Activated CD4-positive, alpha-beta T cell treated with anti-CD3 and anti-CD28 coated beads for 24 hours (primary cell): ENCODE data around the gene TUBB3.
"Not testable (repeated sequence)": the region's sequence is repeated elsewhere in the genome, so short reads cannot be mapped to it uniquely, and the experiment has no call there.

Source experiments
- DNase-seq, 2 donors: peaks; one replicate each; pipeline ENCODE4 v3.0.0-alpha.2; 2020; ENCODE audit warnings: low read depth in 2 of 2

The TUBB3 gene

DNA sequence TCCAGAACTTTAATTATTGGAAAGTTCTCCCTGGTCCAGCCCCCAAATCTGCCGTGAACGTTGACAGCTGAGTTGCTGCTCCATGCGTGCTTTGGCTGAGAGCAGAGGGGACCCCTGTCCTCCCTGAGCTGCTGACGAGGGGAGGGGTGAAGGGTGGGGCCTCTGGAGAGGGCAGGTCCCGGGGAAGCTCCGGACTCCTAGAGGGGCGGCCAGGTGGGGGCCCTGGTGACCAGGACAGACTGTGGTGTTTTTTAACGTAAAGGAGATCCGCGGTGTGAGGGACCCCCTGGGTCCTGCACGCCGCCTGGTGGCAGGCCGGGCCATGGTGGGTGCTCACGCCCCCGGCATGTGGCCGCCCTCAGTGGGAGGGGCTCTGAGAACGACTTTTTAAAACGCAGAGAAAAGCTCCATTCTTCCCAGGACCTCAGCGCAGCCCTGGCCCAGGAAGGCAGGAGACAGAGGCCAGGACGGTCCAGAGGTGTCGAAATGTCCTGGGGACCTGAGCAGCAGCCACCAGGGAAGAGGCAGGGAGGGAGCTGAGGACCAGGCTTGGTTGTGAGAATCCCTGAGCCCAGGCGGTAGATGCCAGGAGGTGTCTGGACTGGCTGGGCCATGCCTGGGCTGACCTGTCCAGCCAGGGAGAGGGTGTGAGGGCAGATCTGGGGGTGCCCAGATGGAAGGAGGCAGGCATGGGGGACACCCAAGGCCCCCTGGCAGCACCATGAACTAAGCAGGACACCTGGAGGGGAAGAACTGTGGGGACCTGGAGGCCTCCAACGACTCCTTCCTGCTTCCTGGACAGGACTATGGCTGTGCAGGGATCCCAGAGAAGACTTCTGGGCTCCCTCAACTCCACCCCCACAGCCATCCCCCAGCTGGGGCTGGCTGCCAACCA is 4.4 kb upstream of the TUBB3 start, which contains the start of gene MC1R:
MC1R (plus strand) TSS at position 410 of the 895 bp plus-strand sequence; CDS start at position 807, 397 bp downstream.
- DNase-seq: no peak

GRCh38 chr16:89919535-89920406 is 3.4 kb upstream of the TUBB3 start:
- DNase-seq: no peak

DNA sequence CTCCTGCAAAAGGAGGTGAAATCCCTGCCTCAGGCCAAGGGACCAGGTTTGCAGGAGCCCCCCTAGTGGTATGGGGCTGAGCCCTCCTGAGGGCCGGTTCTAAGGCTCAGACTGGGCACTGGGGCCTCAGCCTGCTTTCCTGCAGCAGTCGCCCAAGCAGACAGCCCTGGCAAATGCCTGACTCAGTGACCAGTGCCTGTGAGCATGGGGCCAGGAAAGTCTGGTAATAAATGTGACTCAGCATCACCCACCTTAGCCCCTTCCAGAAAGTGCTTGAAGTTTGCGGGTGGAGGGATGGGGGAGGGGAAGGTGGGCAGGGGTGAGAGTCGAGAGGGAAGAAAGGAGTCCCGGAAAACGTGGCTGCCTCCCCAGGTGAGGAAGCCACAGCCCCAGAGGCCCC is 2.4 kb upstream of the TUBB3 start:
- no peak for DNase-seq

GRCh38 chr16:89921131-89921701 is 1.9 kb upstream of the TUBB3 start:
- no peak for DNase-seq

GRCh38 chr16:89921702-89922476 is 1.3 kb upstream of the TUBB3 start:
- DNase-seq: no peak

DNA sequence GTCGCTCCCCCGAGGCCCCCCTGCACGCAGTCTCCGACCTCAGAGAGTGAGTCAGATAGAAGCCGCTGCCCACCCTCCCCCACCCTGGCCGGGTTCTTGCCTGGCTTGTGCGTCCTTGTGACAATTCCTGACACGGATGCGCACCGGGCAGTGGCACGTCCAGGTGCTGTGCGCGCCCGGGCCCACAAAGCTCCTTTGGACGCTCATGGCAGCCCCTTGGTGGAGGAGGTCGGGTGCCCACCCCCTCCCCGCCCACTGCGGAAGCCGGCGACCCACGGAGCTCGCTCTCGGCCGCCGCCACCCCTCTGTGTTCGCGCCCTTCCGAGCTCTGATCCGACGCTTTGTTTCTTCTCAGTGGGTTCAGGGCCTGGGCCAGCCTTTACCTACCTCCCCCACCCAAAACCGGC is 662 bp upstream of the TUBB3 start:
- no peak for DNase-seq

- DNase-seq: no peak
Measured at GRCh38 chr16:89923640-89924296, 626 bp downstream of the TUBB3 start.

DNA sequence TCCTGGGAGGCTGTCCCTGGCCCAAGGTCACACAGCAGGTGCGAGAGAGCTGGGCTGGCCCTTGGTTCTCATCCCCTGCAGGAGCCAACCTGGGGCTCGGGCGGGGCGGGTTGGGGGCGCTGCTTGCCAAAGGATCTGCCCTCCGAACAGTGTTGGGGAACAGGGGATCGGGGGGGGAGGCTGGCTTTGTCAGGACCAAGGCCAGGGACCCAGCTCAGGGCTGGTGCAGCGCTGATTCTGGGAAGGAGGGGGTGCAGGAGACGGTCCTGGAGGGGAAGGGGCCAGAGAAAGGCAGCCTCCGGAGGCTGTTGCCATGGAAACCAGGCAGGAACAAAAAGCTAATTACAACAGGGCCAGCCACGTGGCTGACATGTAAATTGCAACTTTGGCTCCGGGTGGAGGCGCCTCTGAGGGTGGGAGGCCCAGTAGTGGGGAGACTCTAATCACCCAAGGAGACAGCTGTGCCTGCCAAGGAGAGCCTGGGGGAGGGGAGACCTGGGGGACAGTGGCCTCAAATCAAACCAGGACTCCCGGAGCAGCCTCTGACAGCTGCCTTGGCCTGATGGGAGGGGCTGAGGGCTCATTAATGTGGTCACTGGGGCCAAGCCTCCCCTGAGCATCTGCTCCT is 1.3 kb downstream of the TUBB3 start:
- DNase-seq: no peak

DNA sequence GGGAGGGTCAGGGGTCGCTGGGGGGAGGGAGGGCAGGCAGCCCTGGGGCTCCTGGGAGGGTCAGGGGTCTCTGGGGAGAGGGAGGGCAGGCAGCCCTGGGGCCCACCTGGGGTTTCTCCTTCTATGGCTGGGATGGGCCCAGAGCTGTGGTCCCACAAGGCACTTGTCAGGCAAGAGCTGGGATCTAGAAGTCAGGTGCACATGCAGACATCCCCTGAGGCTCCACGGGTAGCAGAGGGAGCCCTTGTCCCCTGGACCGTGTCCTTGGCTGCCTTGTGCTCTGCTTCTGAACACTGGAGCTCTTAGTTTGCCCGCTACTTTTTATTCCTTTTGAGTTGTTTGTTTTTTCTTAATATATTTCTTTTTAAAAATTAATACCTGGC is 1.8 kb downstream of the TUBB3 start:
- DNase-seq: no peak

- no peak for DNase-seq
Measured at GRCh38 chr16:89925596-89926079, 2.5 kb downstream of the TUBB3 start.

DNA sequence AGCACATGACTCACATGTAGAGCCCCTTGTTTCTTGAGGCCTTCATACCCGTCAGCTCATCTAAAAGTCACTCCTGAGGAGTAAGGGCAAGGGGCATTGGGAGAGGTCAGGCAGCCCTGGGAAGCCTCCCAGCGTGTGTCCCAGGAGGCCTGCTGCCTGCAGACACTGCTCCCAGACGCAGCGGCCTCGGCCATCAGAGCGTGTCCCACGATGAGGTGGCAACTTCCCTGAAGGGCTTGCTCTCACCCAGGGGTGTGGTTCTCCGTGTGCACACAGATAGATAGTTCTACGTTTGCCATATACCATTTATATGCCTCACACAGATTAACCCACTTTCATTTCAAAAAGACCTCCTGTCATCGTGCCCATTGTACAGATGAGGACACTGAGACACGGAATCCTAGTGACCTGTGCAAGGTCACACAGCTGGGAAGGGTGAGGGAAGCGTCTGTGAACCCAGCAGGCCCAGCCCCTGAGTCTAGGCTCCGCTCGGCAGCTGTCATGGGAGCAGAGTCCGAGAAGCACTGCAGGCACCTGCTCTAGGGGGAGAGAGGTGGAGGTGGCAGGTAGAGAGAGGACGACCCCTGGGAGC is 8.3 kb downstream of the TUBB3 start:
- DNase-seq: no peak

- DNase-seq: no peak
Measured at GRCh38 chr16:89931964-89932363, 8.8 kb downstream of the TUBB3 start.

DNA sequence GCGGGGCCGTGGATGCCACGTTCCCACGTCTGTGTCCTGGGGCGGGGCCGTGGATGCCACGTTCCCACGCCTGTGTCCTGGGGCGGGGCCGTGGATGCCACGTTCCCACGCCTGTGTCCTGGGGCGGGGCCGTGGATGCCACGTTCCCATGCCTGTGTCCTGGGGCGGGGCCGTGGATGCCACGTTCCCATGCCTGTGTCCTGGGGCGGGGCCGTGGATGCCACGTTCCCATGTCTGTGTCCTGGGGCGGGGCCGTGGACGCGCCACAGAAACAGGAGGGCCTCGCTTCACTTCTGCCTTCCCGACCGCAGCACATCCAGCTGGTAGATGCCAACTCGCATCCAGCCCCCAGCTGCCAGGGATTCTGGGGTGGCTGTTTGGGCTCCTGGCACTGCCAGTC is 10.9 kb downstream of the TUBB3 start:
- not testable (repeated sequence) for DNase-seq

DNA sequence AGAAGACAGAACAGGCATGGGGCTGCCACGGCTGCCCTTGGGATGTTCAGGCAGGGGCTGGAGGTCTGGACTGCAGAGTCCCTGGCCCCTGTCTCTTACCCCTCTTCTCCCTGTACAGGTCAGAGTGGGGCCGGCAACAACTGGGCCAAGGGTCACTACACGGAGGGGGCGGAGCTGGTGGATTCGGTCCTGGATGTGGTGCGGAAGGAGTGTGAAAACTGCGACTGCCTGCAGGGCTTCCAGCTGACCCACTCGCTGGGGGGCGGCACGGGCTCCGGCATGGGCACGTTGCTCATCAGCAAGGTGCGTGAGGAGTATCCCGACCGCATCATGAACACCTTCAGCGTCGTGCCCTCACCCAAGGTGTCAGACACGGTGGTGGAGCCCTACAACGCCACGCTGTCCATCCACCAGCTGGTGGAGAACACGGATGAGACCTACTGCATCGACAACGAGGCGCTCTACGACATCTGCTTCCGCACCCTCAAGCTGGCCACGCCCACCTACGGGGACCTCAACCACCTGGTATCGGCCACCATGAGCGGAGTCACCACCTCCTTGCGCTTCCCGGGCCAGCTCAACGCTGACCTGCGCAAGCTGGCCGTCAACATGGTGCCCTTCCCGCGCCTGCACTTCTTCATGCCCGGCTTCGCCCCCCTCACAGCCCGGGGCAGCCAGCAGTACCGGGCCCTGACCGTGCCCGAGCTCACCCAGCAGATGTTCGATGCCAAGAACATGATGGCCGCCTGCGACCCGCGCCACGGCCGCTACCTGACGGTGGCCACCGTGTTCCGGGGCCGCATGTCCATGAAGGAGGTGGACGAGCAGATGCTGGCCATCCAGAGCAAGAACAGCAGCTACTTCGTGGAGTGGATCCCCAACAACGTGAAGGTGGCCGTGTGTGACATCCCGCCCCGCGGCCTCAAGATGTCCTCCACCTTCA is 11.7 kb downstream of the TUBB3 start:
- DNase-seq: no peak

- not testable (repeated sequence) for DNase-seq
Measured at GRCh38 chr16:89935620-89936019, 12.5 kb downstream of the TUBB3 start.

DNA sequence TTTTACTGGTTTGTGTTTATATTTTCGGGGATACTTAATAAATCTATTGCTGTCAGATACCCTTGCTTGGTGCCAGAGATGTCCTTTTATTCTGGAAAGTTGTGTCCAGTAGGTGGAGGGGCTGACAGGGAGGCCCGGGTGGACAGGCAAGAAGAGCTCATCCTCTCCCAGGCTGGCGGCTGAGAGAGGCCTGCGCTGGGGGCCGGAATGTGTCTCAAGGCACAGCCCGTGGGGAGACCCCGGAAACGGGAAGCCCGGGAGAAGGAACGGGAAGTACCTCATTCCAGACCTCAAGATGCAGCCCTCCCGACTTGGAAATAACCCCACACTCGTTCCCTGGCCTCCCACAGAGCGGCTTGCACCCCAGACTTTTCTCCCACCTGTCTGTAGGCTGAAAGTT is 12.9 kb downstream of the TUBB3 start:
- DNase-seq: no peak

- DNase-seq: no peak
Measured at GRCh38 chr16:89936508-89936907, 13.4 kb downstream of the TUBB3 start.

GRCh38 chr16:89936981-89937380 is 13.8 kb downstream of the TUBB3 start:
- no peak for DNase-seq
